HEK293 (cell line): Measurements from ENCODE around the gene RANBP10.

Source experiments
- CTCF ChIA-PET: fragments of 350-600 bp; formaldehyde crosslinking; extraction: SDS; loops from one replicate; lab custom pipeline; 2021; ENCODE audit warnings: antibody characterized with exemption; lab: Yijun Ruan, JAX
- POLR2A ChIA-PET: fragments of 300-600 bp; formaldehyde crosslinking; extraction: SDS; loops from one replicate; lab custom pipeline; 2020; ENCODE audit warnings: antibody characterized with exemption, inconsistent platforms; lab: Yijun Ruan, JAX
- H3K27ac ChIP-seq: fragments of 200-500 bp; sonication (Bioruptor generic); 2 replicates; pipeline ENCODE4 v1.5.1; 2014; ENCODE audit warnings: low read depth, low read length, control low read depth, inconsistent platforms; ENCODE audit errors: extremely low read depth
- H3K36me3 ChIP-seq, 2 experiments: fragments of 200-500 bp in 1 of 2; sonication (Bioruptor generic) in 1 of 2; 1 replicate in 1 of 2; 2 replicates in 1 of 2; pipeline ENCODE4 v1.5.1; 2014 to 2017; ENCODE audit warnings: inconsistent platforms in 2 of 2, low read length in 2 of 2; ENCODE audit not compliant: control insufficient read depth in 2 of 2, insufficient read depth in 1 of 2
- H3K4me1 ChIP-seq: fragments of 200-500 bp; sonication (Bioruptor generic); 2 replicates; pipeline ENCODE4 v1.5.1; 2014; ENCODE audit warnings: mild to moderate bottlenecking, low read length, inconsistent platforms; ENCODE audit not compliant: control insufficient read depth, insufficient read depth
- H3K4me3 ChIP-seq: 2 replicates; pipeline ENCODE4 v1.5.1; 2011; ENCODE audit warnings: low read depth, mild to moderate bottlenecking, control low read depth, low read length, moderate library complexity
- H3K9me3 ChIP-seq: fragments of 200-500 bp; sonication (Bioruptor generic); 2 replicates; pipeline ENCODE4 v1.5.1; 2014; ENCODE audit warnings: low read depth, low read length, inconsistent platforms; ENCODE audit not compliant: control insufficient read depth, insufficient read depth
- BCL11B ChIP-seq: fragments of 450-650 bp; formaldehyde crosslinking; IDR thresholded peaks from 2 replicates; pipeline ENCODE4 v1.5.1; 2016; ENCODE audit warnings: low read depth, missing biosample characterization, missing genetic modification characterization
- HOXD13 ChIP-seq: sonication (generic); formaldehyde crosslinking; IDR thresholded peaks from 2 replicates; pipeline ENCODE4 v1.8.0; 2022; ENCODE audit warnings: missing genetic modification reagents, borderline replicate concordance
- MYNN ChIP-seq: fragments of 450-650 bp; formaldehyde crosslinking; IDR thresholded peaks from 2 replicates; pipeline ENCODE4 v1.5.1; 2016; ENCODE audit warnings: missing biosample characterization, missing genetic modification characterization, borderline replicate concordance
- MZF1 ChIP-seq: fragments of 450-650 bp; formaldehyde crosslinking; IDR thresholded peaks from 2 replicates; pipeline ENCODE4 v1.5.1; 2017; ENCODE audit warnings: missing biosample characterization, missing genetic modification characterization, borderline replicate concordance
- PRDM1 ChIP-seq: fragments of 450-650 bp; formaldehyde crosslinking; IDR thresholded peaks from 2 replicates; pipeline ENCODE4; 2016; ENCODE audit warnings: missing biosample characterization, missing genetic modification characterization
- PRDM4 ChIP-seq: fragments of 450-650 bp; formaldehyde crosslinking; IDR thresholded peaks from 2 replicates; pipeline ENCODE4 v1.5.1; 2017; ENCODE audit warnings: missing biosample characterization, missing genetic modification characterization
- REPIN1 ChIP-seq: fragments of 450-650 bp; formaldehyde crosslinking; IDR thresholded peaks from 2 replicates; pipeline ENCODE4 v1.5.1; 2017; ENCODE audit warnings: missing biosample characterization, missing genetic modification characterization, low read depth
- SETDB1 ChIP-seq: IDR thresholded peaks from one replicate; pipeline ENCODE4 v1.6.1; 2017; ENCODE audit warnings: mild to moderate bottlenecking, low read length, moderate library complexity, mixed read lengths; ENCODE audit not compliant: insufficient read length
- SP3 ChIP-seq: fragments of 450-650 bp; formaldehyde crosslinking; IDR thresholded peaks from 2 replicates; pipeline ENCODE4 v1.5.1; 2016; ENCODE audit warnings: missing biosample characterization, missing genetic modification characterization
- ZBTB44 ChIP-seq: fragments of 450-650 bp; IDR thresholded peaks from 2 replicates; pipeline ENCODE4 v1.5.1; 2018; ENCODE audit warnings: missing biosample characterization, mild to moderate bottlenecking, missing genetic modification characterization
- ZNF112 ChIP-seq: fragments of 450-650 bp; formaldehyde crosslinking; IDR thresholded peaks from 2 replicates; pipeline ENCODE4 v1.5.0; 2017; ENCODE audit warnings: missing biosample characterization, missing genetic modification characterization
- ZNF510 ChIP-seq: fragments of 450-650 bp; formaldehyde crosslinking; IDR thresholded peaks from 2 replicates; pipeline ENCODE4 v1.5.1; 2018; ENCODE audit warnings: mild to moderate bottlenecking, missing genetic modification characterization, missing biosample characterization; ENCODE audit not compliant: insufficient replicate concordance
- ZNF707 ChIP-seq: fragments of 450-650 bp; formaldehyde crosslinking; IDR thresholded peaks from 2 replicates; pipeline ENCODE4 v1.5.1; 2016; ENCODE audit warnings: missing biosample characterization, missing genetic modification characterization
- ZNF747 ChIP-seq: fragments of 450-650 bp; formaldehyde crosslinking; IDR thresholded peaks from 2 replicates; pipeline ENCODE4 v1.5.1; 2016; ENCODE audit warnings: missing biosample characterization, missing genetic modification characterization
- ZNF791 ChIP-seq: fragments of 450-650 bp; formaldehyde crosslinking; IDR thresholded peaks from 2 replicates; pipeline ENCODE4 v1.5.1; 2016; ENCODE audit warnings: missing biosample characterization, missing genetic modification characterization

RANBP10 gene

GRCh38 chr16:67729636-67730248 is 76.6 kb downstream of the RANBP10 start:
- H3K4me3 ChIP-seq = no peak overlapping the region
- no peaks in the 10 kb centered on the region for H3K4me1 ChIP-seq
- POLR2A ChIA-PET = interaction anchor here (1.5 to 2.3 kb wide), 2 partner anchors 9 to 10 kb away, joined by 5 to 11 read pairs; partner anchors contain the start of gene GFOD2
- TF ChIP-seq ZBTB44 (tag by site-specific recombination) = no peak
- TF ChIP-seq HOXD13 (CRISPR knock-in tag) = no peak
- TF ChIP-seq REPIN1 (tag by site-specific recombination) = no peak
- TF ChIP-seq PRDM4 (tag by site-specific recombination) = no peak
- TF ChIP-seq ZNF791 = no peak
- TF ChIP-seq BCL11B (tag by site-specific recombination) = no peak
- TF ChIP-seq ZNF112 = no peak
- TF ChIP-seq SP3 (tag by site-specific recombination) = no peak
- TF ChIP-seq ZNF707 (tag by site-specific recombination) = no peak
- no peak for TF ChIP-seq MZF1 (tag by site-specific recombination)
- no peak for TF ChIP-seq SETDB1
- H3K36me3 ChIP-seq = peaks cover 0 to 80% of the 10 kb centered on the region in 2 experiments; a peak in 1 of 3 replicates
- H3K9me3 ChIP-seq = no peaks in the 10 kb centered on the region
- no peak overlapping the region for H3K27ac ChIP-seq
- CTCF ChIA-PET = no interaction called here

- ChIA-PET POLR2A (interaction anchor here (1.5 to 2.3 kb wide), 2 partner anchors 8 to 11 kb away, joined by 5 to 11 read pairs; partner anchors contain the start of gene GFOD2), CTCF (interaction anchor here (0.5 kb wide), 1 partner anchor 82 kb away, joined by 4 read pairs; no protein-coding TSS in a partner anchor)
- Histone ChIP-seq H3K9me3 (no peaks in the 10 kb centered on the region), H3K36me3 (peaks cover 0 to 88% of the 10 kb centered on the region in 2 experiments; a peak in 1 of 3 replicates)
- no peak for TF ChIP-seq ZNF510 (tag by site-specific recombination)
- TF ChIP-seq, all 188 proteins: peak for 0
- Histone ChIP-seq H3K4me1 (no peaks in the 10 kb centered on the region), H3K27ac (no peak overlapping the region), H3K4me3 (no peak overlapping the region)
Measured at GRCh38 chr16:67727521-67728485, 78.6 kb downstream of the RANBP10 start.

- Histone ChIP-seq H3K9me3 (no peaks in the 10 kb centered on the region), H3K4me1 (no peaks in the 10 kb centered on the region), H3K27ac (no peak overlapping the region), H3K36me3 (peaks cover 0 to 79% of the 10 kb centered on the region in 2 experiments; a peak in 1 of 3 replicates), H3K4me3 (no peak overlapping the region)
- TF ChIP-seq ZNF747 (tag by site-specific recombination) (no peak), PRDM1 (tag by site-specific recombination) (peak; percentile 44), MYNN (tag by site-specific recombination) (peak; percentile 35; the same call in 1 of the 2 replicates)
- ChIA-PET CTCF (interaction anchor here (0.6 to 0.7 kb wide), 3 partner anchors 90 to 266 kb away, joined by 3 to 6 read pairs (median 4); no protein-coding TSS in a partner anchor), POLR2A (no interaction called here)
Measured at GRCh38 chr16:67726106-67727034, 80.0 kb downstream of the RANBP10 start.
